Measurements from ENCODE around the gene PHF21A. TPM values are rescaled to one million over a fixed set of nuclear protein-coding genes. Genes with fewer than 3 reads are reported as not detected.

PHF21A gene
- 5.5 and 15.2 TPM in 2 replicates for total RNA-seq

GRCh38 chr11:46121301-46121723, at the start of gene PHF21A:
Gene PHF21A (minus strand): TSS chr11:46121454. CDS start chr11:46084219, 37,235 bp downstream.

GRCh38 chr11:45922425-45923082, 198.7 kb downstream of the PHF21A start, which contains the start of gene LARGE2:
Gene LARGE2 (plus strand): TSS chr11:45922656. CDS start chr11:45922883, 227 bp downstream.

GRCh38 chr11:45917623-45918330, 203.5 kb downstream of the PHF21A start, which contains the start of gene PEX16:
Gene PEX16 (minus strand): TSS chr11:45917877. CDS start chr11:45917811, 66 bp downstream.

GRCh38 chr11:45906965-45907611, 214.2 kb downstream of the PHF21A start, which contains the start of gene FREY1:
Gene FREY1 (minus strand): TSS chr11:45907271. CDS start chr11:45907245, 26 bp downstream.

GRCh38 chr11:45885274-45885920, 235.9 kb downstream of the PHF21A start, which contains the start of gene MAPK8IP1:
Gene MAPK8IP1 (plus strand): TSS chr11:45885651. CDS start chr11:45885821, 170 bp downstream.

Other genes with a start within 250 kb of the PHF21A start
- gene MAPK8IP1, start 235.8 kb downstream of the PHF21A start, total RNA-seq = 0.34 and 0.85 TPM in 2 replicates
- 0.68 and 1.4 TPM in 2 replicates for gene FREY1, start 214.2 kb downstream of the PHF21A start, total RNA-seq
- 27.6 and 61.2 TPM in 2 replicates for gene PEX16, start 203.6 kb downstream of the PHF21A start, total RNA-seq
- 6.5 and 8.3 TPM in 2 replicates for gene LARGE2, start 198.8 kb downstream of the PHF21A start, total RNA-seq
- gene CREB3L1, start 156.2 kb upstream of the PHF21A start, total RNA-seq = 1.5 TPM in 1 of 2 replicates, not detected in the other
- gene DGKZ, start 226.0 kb upstream of the PHF21A start, total RNA-seq = 39.0 and 78.5 TPM in 2 replicates